NK-92 (cell line): ENCODE data around the gene PRKCE.

ENCODE experiments used
- DNase-seq: peaks from one replicate; lab custom pipeline; 2025; ENCODE audit not compliant: unreplicated experiment; lab: John Stamatoyannopoulos, UW

Gene PRKCE

GRCh38 chr2:46008091-46008870 lies 356.8 kb downstream of the PRKCE start:
- no peak for DNase-seq

- no peak for DNase-seq
These were observed 357.8 kb downstream of the PRKCE start for GRCh38 chr2:46009315-46009714.

- DNase-seq = no peak
These were observed 358.3 kb downstream of the PRKCE start for GRCh38 chr2:46009772-46010171.

GRCh38 chr2:46010223-46010924 lies 358.9 kb downstream of the PRKCE start:
- no peak for DNase-seq

- DNase-seq = no peak
These were observed 359.5 kb downstream of the PRKCE start for GRCh38 chr2:46010925-46011490.

- DNase-seq = no peak
These were observed 361.3 kb downstream of the PRKCE start for GRCh38 chr2:46012618-46013240.

- no peak for DNase-seq
These were observed 362.3 kb downstream of the PRKCE start for GRCh38 chr2:46013726-46014125.

GRCh38 chr2:46014911-46015654 lies 363.6 kb downstream of the PRKCE start:
- DNase-seq = no peak

- DNase-seq = no peak
These were observed 364.2 kb downstream of the PRKCE start for GRCh38 chr2:46015671-46016070.

GRCh38 chr2:46016091-46016490 lies 364.6 kb downstream of the PRKCE start:
- no peak for DNase-seq

GRCh38 chr2:46018773-46019591 lies 367.5 kb downstream of the PRKCE start:
- DNase-seq = no peak

GRCh38 chr2:46020416-46020815 lies 368.9 kb downstream of the PRKCE start:
- no peak for DNase-seq

GRCh38 chr2:46023165-46023854 lies 371.8 kb downstream of the PRKCE start:
- DNase-seq = no peak

GRCh38 chr2:46024146-46024779 lies 372.8 kb downstream of the PRKCE start:
- no peak for DNase-seq

- no peak for DNase-seq
These were observed 373.6 kb downstream of the PRKCE start for GRCh38 chr2:46025081-46025480.

GRCh38 chr2:46025676-46026075 lies 374.2 kb downstream of the PRKCE start:
- no peak for DNase-seq

- DNase-seq = no peak
These were observed 375.0 kb downstream of the PRKCE start for GRCh38 chr2:46026431-46026830.

GRCh38 chr2:46029332-46029811 lies 377.9 kb downstream of the PRKCE start:
- DNase-seq = no peak

- no peak for DNase-seq
These were observed 378.9 kb downstream of the PRKCE start for GRCh38 chr2:46030330-46030729.
